Superior temporal gyrus (tissue), 1 donor: Measurements from ENCODE around the gene UGT2B17.
"Not testable (repeated sequence)": the region's sequence is repeated elsewhere in the genome, so short reads cannot be mapped to it uniquely, and the experiment has no call there.

ENCODE experiments used
- DNase-seq: peaks from one replicate; pipeline ENCODE4 v3.0.0-alpha.2; 2016; ENCODE audit errors: extremely low spot score

UGT2B17 gene

DNA sequence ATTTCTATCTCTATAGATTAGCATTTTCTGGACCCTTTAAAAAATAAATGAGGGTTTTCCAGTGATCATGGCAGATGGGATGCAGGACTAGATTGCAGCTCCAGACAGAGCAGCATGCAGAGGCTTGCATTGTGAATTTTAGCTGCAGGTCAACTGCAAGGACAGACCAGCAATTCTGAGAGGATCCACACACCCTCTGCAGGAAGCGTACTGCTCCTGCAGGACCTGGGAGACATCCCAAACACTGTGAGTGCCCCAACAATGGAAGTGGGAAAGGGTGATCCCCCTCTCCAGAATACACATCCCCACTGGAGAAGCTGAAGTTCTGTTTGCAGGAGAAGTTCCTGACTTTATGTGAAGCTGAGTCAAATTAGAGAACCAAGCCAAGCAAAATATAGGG, 7.1 kb downstream of the UGT2B17 start:
- not testable (repeated sequence) for DNase-seq

- DNase-seq = not testable (repeated sequence)
These were observed 7.6 kb downstream of the UGT2B17 start for GRCh38 chr4:68568535-68568934.

DNA sequence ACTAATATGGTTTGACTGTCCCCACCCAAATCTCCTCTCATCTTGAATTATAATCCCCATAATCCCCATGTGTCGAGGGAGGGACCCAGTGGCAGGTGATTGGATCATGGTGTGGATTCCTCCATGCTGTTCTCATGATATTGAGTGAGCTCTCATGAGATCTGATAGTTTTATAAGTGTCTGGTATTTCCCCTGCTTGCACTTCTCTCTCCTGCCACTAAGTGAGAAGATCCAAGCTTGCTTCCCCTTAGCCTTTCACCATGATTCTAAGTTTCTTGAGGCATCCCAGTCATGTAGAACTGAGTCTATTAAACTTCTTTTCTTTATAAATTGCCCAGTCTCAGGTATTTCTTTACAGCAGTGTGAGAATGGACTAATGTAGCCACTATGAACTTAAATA, 9.8 kb downstream of the UGT2B17 start:
- not testable (repeated sequence) for DNase-seq

DNA sequence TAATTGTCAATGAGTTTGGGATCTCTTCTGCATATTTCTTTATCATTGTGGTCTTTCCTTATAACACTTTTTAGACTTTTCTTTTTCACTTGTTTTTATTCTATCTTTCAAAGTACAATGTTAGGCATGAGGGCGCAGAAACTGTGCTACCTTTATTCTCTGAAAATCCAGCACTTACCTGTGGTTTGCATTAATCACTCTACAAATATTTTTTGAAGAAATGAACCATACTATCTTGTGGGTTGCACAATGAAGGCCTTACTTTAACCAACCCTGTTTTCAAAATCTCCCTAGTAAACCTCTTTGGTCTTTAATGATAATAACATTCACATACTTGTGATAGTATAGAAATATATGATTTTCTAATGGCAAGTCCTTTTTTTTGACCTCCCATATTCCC, 11.0 kb downstream of the UGT2B17 start:
- not testable (repeated sequence) for DNase-seq

GRCh38 chr4:68560364-68561070, 15.6 kb downstream of the UGT2B17 start:
- DNase-seq = not testable (repeated sequence)

DNA sequence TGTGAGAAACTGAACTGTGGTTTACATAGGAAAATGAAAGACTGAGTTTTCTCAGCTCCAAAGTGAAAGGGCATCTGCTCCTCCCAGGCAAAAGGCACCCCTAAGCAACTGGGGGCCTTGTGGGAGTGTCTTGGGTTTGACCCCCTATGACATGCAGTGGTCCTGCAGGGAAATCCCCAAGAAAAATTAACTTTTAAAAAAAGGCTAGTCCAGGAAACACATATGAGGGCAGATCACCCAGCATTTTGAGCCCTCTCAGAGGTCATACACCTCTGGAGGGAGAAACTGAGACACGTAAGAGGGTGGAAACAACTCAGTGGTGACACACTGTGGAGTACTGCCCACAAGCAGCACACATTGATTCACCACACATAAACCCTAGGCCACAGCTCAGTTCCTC, 22.3 kb downstream of the UGT2B17 start:
- DNase-seq = not testable (repeated sequence)

DNA sequence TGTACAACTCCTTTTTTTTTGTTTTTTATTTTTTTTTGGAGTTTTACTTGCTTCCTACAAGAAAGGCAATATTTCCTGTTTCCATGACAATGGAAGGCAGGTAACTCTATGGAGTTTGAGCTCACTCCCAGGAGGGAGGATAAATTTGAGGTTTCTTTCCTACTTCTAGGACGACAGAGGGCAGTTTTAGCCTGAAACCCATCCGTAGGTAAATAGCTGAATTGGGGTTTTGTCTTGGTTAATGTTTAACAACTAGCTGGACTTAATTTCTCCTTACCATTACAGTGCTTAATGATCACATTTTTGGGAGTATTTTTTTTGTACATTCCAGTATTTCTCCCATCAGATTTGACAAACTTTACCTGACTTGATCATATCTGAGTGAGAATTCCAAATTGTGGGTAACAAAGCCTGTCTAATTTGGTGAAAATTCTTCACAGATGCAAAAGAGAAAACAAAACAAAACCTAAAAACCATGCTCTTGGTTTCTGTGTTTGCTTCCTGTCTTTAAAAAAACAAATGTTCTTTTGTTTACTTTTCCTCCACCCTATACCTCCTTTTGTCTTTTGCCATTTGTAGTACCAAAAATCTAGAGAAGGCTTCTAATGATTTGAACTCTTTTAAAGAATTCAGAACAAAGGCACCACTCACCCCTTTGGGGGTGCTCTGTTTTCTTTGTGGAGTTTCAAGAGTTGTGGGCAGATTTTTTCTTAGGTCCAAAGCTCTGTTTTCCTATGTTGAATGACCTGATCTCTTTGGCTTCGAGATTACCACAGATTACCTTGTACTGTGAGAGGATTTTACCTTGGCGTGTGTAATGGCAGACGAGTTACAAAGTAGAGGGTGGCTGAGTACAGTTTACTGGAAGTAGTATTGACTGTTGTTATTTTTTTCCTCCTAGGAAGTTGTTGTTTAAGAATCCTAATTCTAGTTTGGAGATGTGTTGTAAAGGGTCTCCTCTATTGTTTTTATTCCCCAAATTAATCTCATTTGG, 23.0 kb downstream of the UGT2B17 start:
- not testable (repeated sequence) for DNase-seq

GRCh38 chr4:68542742-68543141, 33.4 kb downstream of the UGT2B17 start:
- not testable (repeated sequence) for DNase-seq

GRCh38 chr4:68536375-68536774, 39.7 kb downstream of the UGT2B17 start:
- no peak for DNase-seq

DNA sequence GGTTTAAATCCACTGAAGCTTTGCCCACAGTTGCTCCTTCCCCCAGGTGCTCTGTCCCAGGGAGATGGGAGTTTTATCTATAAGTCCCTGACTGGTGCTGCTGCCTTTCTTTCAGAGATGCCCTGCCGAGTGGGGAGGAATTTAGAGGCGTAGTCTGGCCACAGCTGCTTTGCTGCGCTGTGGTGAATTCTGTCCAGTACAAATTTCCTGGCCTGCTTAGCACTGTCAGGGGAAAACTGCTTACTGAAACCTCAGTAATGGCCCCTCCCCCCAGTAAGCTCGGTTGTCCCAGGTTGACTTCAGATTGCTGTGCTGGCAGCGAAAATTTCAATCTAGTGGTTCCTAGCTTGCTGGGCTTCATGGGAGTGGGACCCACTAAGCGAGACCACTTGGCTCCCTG, 40.1 kb downstream of the UGT2B17 start:
- no peak for DNase-seq

- DNase-seq = not testable (repeated sequence)
These were observed 53.9 kb downstream of the UGT2B17 start for GRCh38 chr4:68522232-68522631.

- DNase-seq = no peak
These were observed 55.1 kb downstream of the UGT2B17 start for GRCh38 chr4:68520985-68521384.

- DNase-seq = no peak
These were observed 57.2 kb downstream of the UGT2B17 start for GRCh38 chr4:68518889-68519288.

- DNase-seq = not testable (repeated sequence)
These were observed 70.7 kb downstream of the UGT2B17 start for GRCh38 chr4:68505452-68505851.

DNA sequence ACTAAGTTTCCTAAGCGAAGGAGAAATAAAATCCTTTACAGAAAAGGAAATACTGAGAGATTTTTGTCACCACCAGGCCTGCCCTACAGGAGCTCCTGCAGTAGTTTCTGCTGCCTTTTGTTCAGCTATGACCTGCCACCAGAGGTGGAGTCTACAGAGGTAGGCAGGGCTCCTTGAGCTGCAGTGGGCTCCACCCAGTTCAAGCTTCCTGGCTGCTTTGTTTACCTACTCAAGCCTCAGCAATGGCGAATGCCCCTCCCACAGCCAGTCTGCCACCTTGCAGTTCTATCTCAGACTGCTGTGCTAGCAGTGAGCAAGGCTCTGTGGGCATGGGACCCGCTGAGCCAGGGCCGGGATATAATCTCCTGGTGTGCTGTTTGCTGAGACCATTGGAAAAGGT, 71.3 kb downstream of the UGT2B17 start:
- DNase-seq = not testable (repeated sequence)

- not testable (repeated sequence) for DNase-seq
These were observed 72.7 kb downstream of the UGT2B17 start for GRCh38 chr4:68503462-68503861.

DNA sequence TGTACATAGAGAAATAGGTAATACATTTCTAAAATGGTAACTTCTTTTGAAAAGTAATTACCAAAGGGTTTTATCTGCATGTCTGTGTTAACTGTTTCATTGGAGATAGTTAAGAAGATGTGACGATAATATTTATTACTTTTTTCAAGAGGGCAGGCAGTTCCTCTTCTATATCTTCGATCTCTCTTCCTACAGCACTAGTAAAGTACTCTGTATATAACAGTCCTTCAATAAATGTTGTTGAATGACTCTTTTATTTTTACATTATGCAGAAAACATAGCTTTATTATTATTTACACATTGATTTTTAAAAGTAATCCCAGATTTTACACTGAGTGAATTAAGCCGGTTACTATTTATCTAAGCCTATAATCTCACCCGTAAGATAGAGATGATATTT, 77.1 kb downstream of the UGT2B17 start:
- DNase-seq = no peak

DNA sequence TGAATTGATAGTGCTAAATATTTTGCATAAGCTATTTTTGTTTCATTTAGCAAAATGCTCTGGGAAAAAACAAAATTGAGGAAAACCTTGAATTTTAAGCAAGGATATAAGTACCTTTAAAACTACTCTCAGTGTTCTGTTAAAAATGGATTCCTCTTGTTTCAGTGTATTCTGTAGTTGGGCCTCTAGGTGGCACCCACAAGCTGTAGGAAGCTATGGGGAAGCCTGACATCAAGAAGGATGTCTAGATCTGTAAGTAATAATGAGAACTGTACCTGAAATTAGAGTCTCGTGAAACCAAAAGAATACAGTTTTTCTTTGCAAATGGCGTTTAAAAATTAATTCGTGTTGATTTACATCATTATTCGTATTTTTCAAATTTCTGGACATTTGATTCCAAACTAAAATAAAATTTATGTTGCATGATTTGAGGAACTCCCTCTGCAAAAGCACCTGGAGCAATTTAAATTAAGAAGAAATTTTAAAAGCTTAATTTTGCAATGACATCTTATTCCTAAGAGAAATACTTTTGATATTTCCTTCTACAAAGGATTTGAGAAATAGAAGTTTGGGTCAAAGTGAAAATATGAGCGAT, 77.6 kb downstream of the UGT2B17 start:
- peak; percentile 77 for DNase-seq

GRCh38 chr4:68494688-68495087, 81.4 kb downstream of the UGT2B17 start:
- DNase-seq = no peak

GRCh38 chr4:68490826-68491457, 85.2 kb downstream of the UGT2B17 start:
- DNase-seq = no peak

DNA sequence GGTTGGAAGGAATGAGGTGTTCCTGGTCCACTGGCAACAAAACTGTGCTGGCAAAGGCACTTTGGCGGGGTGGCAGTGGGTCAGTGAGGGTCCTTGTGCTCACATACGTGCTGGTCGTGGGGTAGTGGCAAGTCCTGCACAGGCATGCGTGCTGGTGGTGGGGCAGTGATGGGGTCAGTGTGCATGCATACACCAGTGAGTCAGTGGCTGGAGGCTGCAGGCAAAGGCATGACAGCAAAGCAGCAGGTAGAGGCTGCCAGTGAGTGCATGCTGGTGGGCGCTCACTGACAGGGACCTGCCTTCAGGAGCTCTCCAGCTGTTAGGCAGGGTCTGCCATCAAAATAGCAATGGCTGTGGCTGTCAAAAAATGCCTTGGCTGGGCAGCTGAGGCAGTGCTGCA, 86.8 kb downstream of the UGT2B17 start:
- no peak for DNase-seq
